ENCODE data around the gene KRTAP5-5. TPM values are rescaled to one million over a fixed set of nuclear protein-coding genes. Genes with fewer than 3 reads are reported as not detected.

Gene KRTAP5-5
- total RNA-seq, 1 donor from 2014 or later: not detected

GRCh38 chr11:1639666-1640065, 10.1 kb downstream of the KRTAP5-5 start:
- no peak for DNase-seq (ENCODE audit: low read depth)
- H3K4me3 ChIP-seq (ENCODE audit: low read depth, low read length): no peak overlapping the region
- TF ChIP-seq CTCF (conservative IDR thresholded peaks at IDR 0.05; ENCODE audit: low read depth, low read length): no peak

GRCh38 chr11:1640076-1640946, 10.7 kb downstream of the KRTAP5-5 start:
- TF ChIP-seq CTCF (conservative IDR thresholded peaks at IDR 0.05; ENCODE audit: low read depth, low read length): peak; percentile 82
- no peak overlapping the region for H3K4me3 ChIP-seq (ENCODE audit: low read depth, low read length)
- no peak for DNase-seq (ENCODE audit: low read depth)

GRCh38 chr11:1641096-1641495, 11.5 kb downstream of the KRTAP5-5 start:
- no peak overlapping the region for H3K4me3 ChIP-seq (ENCODE audit: low read depth, low read length)
- DNase-seq (ENCODE audit: low read depth): no peak
- no peak for TF ChIP-seq CTCF (conservative IDR thresholded peaks at IDR 0.05; ENCODE audit: low read depth, low read length)

GRCh38 chr11:1642288-1643145, 12.9 kb downstream of the KRTAP5-5 start:
- no peak overlapping the region for H3K4me3 ChIP-seq (ENCODE audit: low read depth, low read length)
- no peak for DNase-seq (ENCODE audit: low read depth)
- no peak for TF ChIP-seq CTCF (conservative IDR thresholded peaks at IDR 0.05; ENCODE audit: low read depth, low read length)

GRCh38 chr11:1643146-1643690, 13.6 kb downstream of the KRTAP5-5 start:
- no peak for DNase-seq (ENCODE audit: low read depth)
- no peak overlapping the region for H3K4me3 ChIP-seq (ENCODE audit: low read depth, low read length)
- no peak for TF ChIP-seq CTCF (conservative IDR thresholded peaks at IDR 0.05; ENCODE audit: low read depth, low read length)

GRCh38 chr11:1644601-1645356, 15.2 kb downstream of the KRTAP5-5 start:
- TF ChIP-seq CTCF (conservative IDR thresholded peaks at IDR 0.05; ENCODE audit: low read depth, low read length): no peak
- no peak overlapping the region for H3K4me3 ChIP-seq (ENCODE audit: low read depth, low read length)
- no peak for DNase-seq (ENCODE audit: low read depth)
